Kidney capillary endothelial cell (primary cell): ENCODE data around the gene CYFIP2.

ENCODE experiments used
- DNase-seq: peaks from one replicate; pipeline ENCODE4 v3.0.0-alpha.2; 2018; ENCODE audit warnings: low spot score

Gene CYFIP2

DNA sequence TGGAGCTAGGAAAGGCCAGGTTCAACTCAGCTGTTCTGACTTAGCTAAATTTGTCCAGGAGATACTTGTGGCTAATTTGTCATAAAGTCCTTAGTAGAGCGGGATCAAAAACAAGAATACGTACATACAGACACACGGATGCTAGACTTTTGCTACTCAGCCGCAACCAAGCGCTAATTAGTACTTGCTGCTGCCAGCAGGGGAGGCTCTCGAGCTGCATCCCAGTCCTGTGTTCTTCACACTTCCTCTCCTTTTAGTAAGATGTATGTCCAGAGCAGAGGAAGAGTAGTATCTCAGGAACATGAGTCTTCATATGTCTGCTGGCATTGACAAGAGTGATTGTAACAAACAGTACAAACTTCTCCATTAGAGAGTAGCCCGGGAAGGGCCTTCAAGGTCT is 58.3 kb downstream of the CYFIP2 start:
- DNase-seq = no peak

DNA sequence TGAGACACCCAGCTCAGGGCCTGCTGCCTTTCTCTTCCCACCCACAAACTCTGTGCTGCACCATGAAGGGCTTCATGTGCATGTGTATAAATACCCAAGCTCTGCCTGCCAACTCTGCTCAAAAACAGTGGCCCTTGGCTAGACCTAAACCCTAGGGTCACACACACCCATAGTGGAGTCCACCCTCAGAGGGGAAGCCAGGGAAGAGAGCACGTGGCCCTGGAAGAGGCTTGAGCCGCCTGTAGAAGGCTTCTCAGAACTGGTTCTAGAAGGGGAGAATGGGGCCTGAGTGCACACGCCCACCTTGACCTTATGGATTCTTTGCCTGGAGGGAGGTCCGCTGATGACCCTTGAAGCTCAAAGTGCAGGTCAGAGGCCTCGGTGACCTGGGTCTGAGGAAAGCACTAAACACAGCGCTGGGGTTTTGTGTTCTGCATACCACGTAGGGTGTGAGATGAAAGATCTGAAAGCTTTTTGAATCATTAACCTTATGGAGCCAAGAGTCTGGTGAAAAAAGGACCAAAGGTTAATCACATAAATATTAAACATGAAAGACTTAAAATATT is 60.6 kb downstream of the CYFIP2 start:
- DNase-seq = no peak

DNA sequence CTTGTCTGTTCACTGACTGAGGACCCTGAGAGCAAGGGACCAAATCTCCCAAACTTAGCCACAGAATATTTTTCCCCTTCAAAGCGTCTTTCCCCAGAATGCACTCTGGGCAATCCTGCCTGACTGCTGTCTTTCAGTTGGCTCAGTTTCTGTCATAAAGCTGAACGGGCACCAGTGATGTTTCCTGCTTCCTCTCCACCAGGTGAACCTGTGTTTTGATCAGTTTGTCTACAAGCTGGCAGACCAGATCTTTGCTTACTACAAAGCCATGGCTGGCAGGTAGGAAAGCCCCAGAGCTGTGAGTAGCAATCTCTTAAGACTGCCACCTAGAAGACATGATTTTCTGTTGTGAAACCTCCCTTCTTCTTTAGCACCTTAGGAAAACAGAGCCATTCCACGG is 61.8 kb downstream of the CYFIP2 start:
- DNase-seq = no peak

DNA sequence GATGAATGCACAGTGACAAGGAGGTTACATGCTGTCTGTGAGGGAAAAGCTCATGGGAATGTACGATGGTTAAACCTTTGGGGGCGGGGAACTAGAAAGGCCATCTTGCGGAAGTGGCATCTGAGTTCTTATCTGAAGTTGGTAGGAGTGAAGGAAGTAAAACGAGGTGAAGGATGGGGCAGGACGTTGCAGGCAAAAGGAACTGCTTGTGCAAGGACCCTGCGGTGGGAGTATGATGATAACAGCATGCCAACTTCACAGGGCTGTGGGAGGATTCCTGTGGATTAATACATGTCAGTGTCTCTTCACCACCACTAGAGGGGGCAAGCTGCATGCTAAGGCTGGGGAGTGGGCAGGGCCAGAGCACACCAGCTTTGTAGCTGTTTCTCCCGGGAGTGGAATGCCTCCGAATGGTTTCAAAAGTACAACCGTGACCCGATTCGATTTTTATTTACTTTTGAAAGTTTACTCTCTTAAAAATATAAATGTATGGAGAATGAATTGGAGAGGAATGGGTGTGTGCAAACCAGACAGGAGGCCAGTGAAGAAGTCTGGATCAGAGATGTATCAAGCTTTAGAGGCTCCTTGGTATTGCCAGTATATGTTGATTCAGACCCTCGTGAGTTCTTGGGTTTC is 62.5 kb downstream of the CYFIP2 start:
- peak; percentile 79 for DNase-seq

DNA sequence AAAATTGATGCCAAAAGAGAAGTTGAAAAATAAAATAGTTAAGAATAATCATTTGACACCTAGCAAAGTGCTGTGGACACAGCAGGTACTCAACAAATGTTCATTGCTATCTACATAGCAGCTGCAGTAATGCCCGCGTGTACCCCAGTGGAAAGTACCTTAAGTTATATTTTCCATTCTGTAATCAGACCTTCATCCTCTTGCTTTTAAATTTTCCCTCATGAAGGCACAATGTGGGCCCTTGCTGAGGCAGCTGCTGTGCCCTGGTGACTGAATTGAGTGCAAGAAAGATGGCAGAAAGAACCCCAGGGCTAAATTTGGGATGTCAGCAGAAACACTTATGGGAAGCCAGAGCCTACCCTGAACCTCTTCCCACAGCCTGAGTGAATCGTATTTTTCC is 65.9 kb downstream of the CYFIP2 start:
- DNase-seq = no peak

DNA sequence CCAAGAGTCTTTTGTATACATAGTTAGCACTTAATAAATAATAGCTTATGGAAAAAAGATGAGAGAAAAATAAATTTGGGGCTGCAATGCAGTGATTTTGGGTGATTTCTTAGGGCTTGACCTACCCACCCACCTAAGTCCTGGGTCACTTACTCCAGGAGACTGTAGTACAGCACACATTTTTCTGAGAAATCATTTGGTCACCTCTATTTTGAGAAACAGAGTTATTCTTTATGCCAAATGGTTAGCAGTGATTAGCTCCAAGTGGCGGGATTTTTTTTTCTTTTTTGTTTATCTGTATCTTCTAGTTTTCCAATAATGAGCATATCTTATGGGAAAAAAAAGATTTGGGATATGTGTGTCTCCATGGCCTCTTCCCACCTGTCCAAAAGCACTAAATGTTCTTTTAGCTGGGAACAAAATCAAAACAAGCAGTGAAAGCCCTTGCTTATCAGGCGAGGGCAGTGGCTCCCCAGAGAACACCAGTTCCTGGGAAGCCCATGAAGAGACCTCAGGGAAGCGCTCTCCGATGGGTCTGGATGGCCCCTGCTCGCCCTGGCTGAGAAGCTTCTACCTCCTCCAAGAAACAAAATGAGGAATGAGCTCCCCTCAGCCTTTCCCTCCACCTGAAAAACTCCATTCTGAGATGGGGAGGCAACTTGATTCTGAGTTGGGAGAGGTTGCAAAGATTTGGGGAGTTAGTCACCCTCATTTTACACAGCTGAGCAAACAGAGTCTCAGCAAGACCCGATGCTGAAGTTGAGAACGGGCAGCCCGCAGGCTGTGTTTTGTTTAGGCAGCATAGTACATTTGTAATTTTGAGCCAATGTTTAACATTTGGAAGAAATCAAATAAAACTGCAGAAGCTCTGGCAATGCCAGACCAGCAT is 69.9 kb downstream of the CYFIP2 start:
- DNase-seq = no peak

DNA sequence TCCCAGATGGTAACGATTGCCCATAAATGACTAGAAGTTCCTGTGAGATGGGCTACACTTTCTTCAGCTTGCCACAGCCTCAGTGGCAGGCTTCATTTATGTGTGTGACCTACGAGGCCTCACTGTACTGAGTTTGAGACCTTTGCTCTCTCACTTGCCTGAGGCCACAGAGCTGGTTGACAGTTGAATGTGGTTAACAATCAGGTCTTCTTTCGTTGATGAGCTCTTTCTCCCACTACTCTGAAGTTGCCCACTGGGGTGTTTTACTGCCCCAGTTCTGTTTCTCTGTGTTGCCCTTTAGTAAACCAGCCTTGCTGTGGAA is 70.5 kb downstream of the CYFIP2 start:
- no peak for DNase-seq

DNA sequence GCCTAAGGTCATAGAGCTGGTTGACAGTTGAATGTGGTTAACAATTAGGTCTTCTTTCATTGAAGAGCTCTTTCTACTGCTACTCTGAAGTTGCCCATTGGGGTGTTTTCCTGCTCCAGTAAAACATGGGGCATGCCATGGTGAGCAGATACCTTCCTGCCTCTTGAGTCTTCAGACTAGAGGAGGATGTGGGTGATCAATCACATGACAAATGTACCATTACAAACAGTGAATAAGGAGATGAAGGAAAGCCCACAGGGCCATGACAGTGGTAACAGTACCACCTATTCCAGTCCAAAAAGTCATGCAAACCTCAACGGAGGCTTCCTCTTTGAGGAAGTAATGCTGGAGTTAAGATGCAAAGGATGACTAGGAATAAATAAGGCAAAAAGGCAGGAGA is 73.5 kb downstream of the CYFIP2 start:
- no peak for DNase-seq

DNA sequence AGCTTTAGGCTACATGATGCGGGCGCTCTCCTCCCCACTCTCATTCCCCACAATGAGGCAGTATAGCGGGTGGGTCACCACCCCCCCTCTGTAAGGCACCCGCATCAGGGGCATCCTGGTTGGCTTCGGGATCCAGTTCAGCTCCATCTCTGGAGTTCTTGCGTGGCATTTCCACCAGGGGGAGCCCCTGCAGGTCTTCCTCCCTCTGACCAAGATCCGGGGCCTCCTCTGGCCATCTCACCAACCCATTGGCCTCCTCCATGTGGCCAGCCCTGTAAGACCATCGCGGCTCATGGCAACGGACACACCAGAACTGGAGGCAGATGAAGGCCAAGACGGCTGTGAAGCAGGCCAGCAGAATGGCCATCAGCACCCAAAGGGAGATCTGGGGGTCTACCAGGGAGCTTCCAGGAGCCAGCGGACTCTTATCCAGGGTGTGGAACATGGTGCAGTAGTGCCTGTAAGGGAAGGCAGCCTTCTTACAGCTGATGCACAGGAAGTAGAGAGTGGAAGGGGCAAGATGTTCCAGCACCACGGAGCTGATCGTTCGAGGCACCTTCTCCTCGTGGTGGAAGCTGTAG is 77.0 kb downstream of the CYFIP2 start:
- DNase-seq = peak; percentile 43

DNA sequence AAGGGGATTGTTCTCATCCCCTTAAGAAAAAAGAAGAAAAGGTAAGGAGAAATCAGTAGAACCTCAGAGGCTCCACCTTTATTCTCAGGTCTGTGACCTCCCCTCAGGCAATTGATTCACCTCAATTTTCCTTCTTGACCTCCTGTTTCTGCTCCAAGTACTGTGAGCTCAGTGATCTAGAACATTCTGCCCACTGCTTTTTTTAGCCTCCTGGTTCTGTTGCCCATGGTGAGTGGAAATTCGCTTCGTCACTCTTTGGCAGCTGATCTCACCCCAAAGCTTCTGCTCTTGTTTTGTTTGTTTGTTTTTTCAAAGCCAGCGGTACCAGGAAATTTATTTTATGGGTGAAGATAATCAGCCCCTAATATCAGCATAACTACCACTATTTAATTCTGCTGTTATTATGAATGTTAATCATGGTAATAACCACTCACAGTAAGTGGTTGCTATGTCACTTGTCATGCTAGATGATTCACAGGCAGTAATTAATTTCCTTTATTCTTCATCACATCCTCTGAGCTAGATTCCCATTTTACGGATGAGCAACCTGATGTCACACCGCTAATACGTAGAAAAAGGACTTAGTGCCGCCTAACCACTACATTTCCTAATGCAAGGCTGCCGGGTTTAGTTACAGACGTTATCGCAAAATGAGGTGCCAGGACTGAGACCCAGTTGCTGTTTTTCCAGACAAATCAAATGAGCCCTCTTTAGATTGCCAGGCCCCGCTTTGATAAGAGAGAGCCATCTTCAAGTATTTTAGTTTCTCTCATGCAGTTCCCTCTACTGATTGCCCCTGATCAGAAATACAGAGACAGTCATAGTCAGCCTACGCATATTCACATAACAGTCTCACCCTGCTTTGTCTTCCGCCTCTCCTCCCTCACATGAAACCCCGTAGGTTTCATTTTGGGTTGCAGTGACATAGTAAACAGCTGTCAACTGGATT is 78.2 kb downstream of the CYFIP2 start:
- no peak for DNase-seq

DNA sequence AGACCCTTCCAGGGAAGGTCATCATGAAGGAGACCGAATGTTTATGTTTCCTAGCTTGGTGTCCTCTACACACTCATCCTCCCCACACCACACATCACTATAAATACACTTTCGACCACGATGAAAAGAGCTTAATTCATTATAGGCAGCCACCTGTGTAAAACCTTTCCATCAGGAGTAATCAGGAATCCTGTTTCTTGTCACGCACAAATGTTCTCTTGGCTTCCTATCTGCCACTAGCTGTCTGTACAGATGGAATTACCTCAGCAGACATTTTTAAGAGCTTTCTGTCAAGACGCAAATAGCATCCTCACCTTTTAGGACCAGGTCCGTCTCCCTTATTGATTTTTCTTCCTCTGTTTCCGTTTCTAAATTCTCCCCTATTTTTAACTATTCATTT is 79.1 kb downstream of the CYFIP2 start:
- DNase-seq = no peak

DNA sequence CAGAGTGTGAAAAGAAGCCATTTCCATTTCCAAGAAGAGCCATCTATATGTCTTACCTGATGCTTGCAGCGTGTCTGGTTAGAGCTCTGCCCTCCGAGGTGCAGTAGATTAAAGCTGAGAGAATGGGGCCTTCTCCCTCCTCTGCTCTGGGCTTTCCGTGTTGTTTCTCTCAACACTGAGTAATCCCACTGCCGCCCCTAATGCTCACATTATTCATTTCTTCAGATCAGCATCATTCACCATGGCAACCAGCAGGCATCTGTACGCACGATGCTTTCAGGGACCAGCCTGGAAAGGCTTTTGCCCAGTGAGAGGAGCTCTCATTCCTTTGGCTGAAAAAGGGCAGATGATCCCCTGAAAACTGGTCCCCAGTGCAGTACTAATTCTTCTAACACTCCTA is 79.6 kb downstream of the CYFIP2 start:
- no peak for DNase-seq

DNA sequence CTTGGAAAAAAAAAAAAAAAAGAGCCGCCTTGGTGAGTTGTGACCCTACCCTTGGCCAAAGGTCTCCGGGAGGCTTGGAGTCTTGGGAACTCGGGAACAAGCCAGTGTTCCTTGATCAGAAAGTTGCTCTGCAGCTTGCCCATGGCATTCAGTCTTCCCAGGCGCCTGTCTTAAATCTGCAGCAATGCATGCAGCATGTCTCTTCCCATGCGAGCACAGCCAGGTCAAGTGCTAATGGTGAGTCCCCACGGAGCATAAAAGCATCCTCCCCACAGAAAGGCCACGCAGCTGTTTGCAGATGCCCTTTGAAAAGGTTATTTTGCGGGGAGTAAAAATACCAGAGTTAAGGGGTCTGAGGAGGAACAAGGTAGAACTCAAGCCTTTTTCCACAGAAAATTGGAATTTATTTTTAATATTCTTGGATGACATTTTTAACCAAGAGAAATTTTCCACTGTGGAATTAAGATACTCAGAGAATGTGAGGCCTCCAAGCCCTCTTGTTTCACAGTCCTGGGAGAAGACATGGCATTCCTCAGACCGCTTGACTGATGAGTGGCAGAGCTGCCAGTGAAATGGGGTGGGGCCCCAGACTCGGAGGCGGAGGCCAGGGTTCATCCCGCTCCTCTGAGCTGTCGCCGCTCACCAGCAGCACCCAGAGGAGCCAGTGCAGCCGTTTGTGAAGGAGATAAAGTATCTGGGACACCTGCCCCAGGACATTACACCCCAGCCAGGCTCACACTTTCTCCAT is 81.6 kb downstream of the CYFIP2 start:
- no peak for DNase-seq

DNA sequence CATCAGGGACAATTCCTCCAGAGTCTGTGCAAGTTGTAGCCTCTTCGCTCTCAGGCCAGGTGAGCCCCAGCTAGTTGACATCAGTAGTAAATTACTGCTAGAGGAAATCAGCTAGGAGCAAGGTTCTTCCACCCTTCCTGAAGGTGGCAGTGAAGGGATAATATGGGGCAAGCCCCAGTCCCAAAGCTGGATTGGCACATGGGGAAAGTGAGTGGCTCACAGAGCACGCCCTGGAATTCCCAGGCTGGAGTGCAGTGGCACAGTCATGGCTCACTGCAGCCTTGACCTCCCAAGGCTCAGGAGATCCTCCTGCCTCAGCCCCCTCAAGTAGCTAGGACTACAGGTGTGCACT is 82.1 kb downstream of the CYFIP2 start:
- DNase-seq = no peak

DNA sequence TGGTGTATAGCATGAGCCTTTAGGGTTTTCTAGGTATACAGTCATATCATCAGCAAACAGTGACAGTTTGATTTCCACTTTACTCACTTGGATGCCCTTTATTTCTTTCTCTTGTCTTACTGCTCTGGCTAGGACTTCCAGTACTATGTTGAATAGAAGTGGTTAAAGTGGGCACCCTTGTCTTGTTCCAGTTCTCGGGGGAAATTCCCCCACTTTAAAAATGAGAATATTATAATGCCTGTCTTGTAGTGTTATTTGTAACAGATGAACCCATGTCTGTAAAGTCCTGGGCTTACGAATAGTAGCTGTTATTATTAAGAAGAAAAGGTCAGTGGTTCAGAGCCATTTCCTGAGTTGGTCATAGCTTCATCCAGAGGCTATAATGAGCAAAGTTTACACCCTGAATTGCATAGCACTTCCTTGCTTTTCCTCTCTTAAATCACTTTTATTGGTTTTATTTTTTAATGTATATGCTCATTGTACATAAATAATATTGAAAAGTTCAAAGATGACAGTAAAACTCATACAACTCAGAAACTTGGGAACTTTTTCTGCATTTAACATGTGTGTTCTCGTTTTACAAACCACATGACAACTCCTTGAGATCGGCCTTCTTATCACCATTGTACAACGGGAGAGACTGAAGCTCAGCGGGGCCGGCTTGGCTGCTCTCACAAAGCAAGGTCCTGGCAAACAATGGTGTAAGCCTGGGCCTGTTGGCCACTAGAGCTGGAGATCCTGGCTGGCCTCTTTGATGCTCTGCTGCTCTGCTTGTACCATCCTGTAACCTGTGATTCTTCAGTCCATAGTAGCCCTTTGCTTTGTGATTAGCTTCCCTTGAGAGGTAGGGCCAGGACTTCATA is 85.2 kb downstream of the CYFIP2 start:
- peak; percentile 48 for DNase-seq

DNA sequence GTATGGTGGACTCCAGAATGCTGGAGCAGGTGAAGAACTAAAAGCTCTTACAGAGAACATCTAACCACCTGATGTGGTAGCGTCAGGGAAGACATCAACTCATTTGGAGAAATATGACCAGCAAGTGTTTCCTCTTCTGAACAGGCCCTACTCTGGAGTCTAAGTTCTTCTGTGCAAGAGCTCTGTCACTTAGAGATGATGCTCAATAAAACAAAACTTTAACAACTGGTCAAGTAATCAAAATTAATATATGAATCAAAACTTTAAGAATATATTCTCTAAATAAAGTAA is 85.8 kb downstream of the CYFIP2 start:
- DNase-seq = no peak

DNA sequence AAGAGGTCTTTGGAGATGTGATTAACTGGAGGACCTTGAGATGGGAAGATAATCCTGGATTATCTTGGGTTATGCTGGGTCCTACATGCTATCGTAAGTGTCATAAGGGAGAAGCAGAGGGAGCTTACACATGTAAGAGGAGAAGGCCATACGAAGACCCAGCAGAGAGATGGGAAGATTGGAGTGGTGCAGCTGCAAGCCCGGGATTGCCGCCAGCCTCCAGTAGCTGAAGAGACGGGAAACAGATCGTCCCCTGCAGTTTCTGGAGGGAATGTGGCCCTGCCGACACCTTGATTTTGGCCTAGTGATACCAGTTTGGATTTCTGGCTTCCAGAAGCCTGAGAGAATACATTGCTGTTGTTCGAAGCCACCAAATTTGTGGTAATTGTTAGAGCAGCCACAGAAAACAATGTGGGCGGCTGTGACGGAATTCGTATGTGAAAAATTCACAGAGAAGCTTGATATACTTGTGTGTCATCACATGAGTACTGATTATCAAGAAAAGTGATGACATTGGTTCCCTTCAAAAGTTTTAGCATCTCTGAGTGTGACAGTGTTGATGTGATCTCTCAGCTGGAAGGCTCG is 86.9 kb downstream of the CYFIP2 start:
- no peak for DNase-seq

DNA sequence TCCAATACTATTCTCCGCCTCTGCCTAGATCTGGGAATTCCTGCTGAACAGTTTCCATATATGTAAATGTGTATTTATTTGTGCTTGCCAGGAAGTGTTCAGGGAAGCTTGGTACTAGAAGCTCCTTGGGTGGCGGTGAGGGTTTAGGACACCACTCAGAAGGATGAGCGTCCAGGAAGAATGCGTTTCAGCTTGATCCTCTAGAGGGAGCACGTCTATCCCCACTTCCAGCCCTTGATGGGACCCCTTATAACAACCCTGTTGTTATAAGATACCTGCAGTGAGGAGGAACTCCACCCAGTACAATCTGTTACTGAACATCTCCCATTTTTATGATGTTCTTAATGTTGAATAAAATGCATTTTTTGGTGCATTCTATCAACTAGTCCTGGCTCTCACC is 88.9 kb downstream of the CYFIP2 start:
- no peak for DNase-seq

DNA sequence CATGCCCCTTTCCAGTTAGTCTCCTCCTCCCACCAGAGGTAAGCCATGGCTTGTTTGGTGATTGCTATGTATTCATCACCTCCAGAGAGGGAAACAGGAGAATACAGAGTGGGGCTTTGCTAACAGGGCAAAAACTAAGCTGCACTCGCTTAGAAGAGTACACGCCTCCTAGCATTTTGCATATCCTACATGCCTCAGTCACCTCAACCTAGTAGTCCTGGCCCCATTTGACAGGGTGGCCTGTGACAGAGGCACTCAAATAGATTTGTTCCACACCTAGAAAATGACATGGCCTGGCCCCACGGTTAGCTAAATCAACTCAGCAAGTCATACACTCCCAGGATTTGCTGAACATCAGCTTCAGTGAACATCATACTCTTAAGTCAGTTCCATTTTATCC is 90.7 kb downstream of the CYFIP2 start:
- DNase-seq = no peak

DNA sequence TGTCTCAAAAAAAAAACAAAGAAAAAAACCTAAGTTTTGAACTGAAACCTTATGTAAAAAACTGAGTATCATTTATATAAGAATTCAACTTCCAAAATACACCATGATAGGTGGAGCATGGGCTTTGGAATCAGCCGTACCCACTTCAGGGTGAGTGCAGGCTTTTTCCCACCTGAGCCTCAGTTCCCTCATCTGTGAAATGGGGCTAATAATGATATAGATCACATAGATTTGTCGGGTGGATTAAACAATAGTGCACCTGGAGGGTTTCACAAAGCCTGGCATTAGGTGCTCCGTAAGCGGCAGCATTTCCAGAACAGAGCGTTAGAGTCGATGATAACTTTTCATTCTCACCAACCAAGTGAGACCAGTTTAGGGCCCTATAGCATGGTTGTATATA is 91.9 kb downstream of the CYFIP2 start:
- DNase-seq = no peak
